ENCODE results near the gene KRT78.

GRCh38 chr12:52806169-52806811 is 42.5 kb downstream of the KRT78 start:
- TF ChIP-seq, protein P1, sequence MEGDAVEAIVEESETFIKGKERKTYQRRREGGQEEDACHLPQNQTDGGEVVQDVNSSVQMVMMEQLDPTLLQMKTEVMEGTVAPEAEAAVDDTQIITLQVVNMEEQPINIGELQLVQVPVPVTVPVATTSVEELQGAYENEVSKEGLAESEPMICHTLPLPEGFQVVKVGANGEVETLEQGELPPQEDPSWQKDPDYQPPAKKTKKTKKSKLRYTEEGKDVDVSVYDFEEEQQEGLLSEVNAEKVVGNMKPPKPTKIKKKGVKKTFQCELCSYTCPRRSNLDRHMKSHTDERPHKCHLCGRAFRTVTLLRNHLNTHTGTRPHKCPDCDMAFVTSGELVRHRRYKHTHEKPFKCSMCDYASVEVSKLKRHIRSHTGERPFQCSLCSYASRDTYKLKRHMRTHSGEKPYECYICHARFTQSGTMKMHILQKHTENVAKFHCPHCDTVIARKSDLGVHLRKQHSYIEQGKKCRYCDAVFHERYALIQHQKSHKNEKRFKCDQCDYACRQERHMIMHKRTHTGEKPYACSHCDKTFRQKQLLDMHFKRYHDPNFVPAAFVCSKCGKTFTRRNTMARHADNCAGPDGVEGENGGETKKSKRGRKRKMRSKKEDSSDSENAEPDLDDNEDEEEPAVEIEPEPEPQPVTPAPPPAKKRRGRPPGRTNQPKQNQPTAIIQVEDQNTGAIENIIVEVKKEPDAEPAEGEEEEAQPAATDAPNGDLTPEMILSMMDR (IDR thresholded peaks at IDR 0.05), result no peak
- TF ChIP-seq POLR2A (IDR thresholded peaks at IDR 0.05), result no peak

Measured in stomach (tissue), 4 donors.